ENCODE results near the gene ERN1. TPM values are rescaled to one million over a fixed set of nuclear protein-coding genes. Genes with fewer than 3 reads are reported as not detected.

ERN1 gene
- total RNA-seq, 1 donor from 2014 or later, result 5.7 TPM

DNA sequence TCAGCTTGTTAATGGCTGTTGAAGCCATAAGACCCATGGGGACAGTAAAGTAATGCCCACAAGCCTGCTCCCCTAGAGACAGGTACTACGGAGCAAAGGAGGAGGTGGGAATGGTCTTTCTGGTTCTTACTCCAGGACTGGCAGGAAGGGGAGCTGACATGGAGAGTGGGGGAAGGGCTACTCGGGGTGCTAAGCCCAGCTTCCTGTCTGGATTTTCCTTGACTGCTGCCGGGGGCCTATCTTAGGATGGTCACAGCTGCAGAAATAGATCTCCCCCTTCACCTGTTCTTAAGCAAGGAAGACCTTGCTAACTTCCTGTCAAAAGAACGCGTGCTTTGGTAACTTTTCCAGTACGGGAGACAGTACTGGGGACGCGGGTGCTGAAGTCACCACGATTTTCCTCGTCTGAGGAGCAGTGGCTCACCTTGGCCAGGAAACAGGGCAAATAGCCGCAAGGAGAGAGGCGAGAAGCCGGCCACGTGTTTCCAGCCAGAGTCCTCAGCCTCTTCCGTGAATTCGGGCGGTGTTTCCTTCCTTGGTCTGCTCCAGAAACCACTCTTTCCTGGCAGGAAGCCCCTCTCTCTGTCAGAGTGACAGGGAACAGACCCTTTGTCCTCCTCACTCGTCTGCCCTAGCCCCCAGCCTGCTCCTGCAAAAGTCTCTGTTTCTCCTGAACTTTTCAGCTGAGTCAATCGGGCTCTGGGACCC lies 132.4 kb downstream of the ERN1 start:
- Histone ChIP-seq H3K4me1 (ENCODE audit: control insufficient read depth in 3 of 3, insufficient read depth in 3 of 3, low read length in 3 of 3) (peaks cover 10 to 23% (median 21%) of the 10 kb centered on the region in 3 donors), H3K27me3 (ENCODE audit: control insufficient read depth in 3 of 3, insufficient read depth in 3 of 3, low read length in 3 of 3) (peaks cover 15 to 47% (median 32%) of the 10 kb centered on the region in 3 donors), H3K4me3 (ENCODE audit: low read length in 3 of 3) (peak overlapping the region in 2 of 3 donors; percentile 62 to 72), H3K36me3 (ENCODE audit: control insufficient read depth in 3 of 3, insufficient read depth in 3 of 3, low read length in 3 of 3) (peaks cover 0 to under 1% (median 0%) of the 10 kb centered on the region in 3 donors), H3K9me3 (ENCODE audit: control insufficient read depth in 3 of 3, low read length in 3 of 3) (no peaks in the 10 kb centered on the region), H3K27ac (ENCODE audit: low read depth, low read length) (peak overlapping the region; percentile 52), H3K9ac (ENCODE audit: low read depth in 1 of 3, low read length in 3 of 3) (peak overlapping the region in 2 of 3 donors; percentile 34 to 50)

DNA sequence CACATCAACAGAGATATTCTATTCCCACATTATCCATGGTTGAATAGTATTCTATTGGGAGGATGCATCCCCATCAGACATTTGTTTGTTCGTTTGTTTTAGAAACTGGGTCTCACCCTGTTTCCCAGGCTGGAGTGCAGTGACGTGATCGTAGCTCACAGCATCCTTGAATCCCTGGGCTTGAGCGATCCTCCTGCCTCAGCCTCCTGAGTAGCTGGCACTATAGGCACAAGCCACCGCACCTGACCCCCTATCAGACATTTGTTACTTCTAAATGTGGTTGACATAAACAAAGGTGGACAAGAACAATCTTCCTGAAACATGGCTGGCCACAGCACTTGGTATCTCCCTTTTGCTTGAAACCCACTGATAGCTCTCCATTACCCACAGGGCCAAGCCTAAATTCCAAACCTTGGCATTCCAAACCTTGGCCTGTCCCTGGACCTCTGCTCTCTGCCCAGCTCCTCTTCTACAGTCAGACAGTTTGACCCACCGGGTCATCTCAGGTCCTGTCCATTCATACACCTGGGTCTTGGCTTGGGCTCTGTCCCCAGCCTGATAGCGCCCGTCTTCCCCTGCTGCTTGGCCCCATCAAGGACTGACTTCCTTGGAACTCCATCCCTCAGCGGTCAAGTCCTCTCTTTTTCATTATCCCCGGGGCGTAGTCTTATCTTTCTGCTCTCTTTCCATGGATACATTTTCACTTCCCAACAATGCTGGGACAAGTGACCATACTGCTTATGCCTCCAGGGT lies 133.3 kb downstream of the ERN1 start:
- Histone ChIP-seq H3K27me3 (ENCODE audit: control insufficient read depth in 3 of 3, insufficient read depth in 3 of 3, low read length in 3 of 3) (peaks cover 15 to 44% (median 28%) of the 10 kb centered on the region in 3 donors), H3K4me1 (ENCODE audit: control insufficient read depth in 3 of 3, insufficient read depth in 3 of 3, low read length in 3 of 3) (peaks cover 10 to 23% (median 20%) of the 10 kb centered on the region in 3 donors), H3K27ac (ENCODE audit: low read depth, low read length) (peak overlapping the region; percentile 52)

DNA sequence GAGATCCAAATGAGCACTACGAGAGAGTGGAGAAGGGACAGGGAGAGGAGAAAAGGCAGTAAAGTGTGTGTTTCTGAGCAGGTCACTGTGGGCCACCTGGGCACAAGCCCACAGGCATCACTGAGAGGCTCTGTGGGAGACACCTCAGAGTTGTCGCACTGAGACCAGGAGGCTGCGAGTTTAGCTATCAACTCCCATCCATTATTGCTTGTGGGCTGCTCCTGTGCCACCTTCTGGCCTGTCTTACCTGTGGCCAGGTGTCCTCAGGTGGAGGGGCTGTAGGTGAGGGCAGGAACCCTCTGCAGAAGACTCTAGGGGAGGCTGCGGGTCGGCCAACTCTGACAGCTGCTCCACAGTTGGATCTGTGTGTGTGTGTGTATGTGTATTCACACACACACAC lies 134.3 kb downstream of the ERN1 start:
- H3K9me3 ChIP-seq (ENCODE audit: control insufficient read depth in 3 of 3, low read length in 3 of 3), result no peaks in the 10 kb centered on the region
- H3K9ac ChIP-seq (ENCODE audit: low read depth in 1 of 3, low read length in 3 of 3), result no peak overlapping the region
- peaks cover 12 to 26% (median 22%) of the 10 kb centered on the region in 3 donors for H3K4me1 ChIP-seq (ENCODE audit: control insufficient read depth in 3 of 3, insufficient read depth in 3 of 3, low read length in 3 of 3)
- no peak overlapping the region for H3K27ac ChIP-seq (ENCODE audit: low read depth, low read length)
- H3K4me3 ChIP-seq (ENCODE audit: low read length in 3 of 3), result no peak overlapping the region
- peaks cover 17 to 37% (median 28%) of the 10 kb centered on the region in 3 donors for H3K27me3 ChIP-seq (ENCODE audit: control insufficient read depth in 3 of 3, insufficient read depth in 3 of 3, low read length in 3 of 3)
- no peaks in the 10 kb centered on the region for H3K36me3 ChIP-seq (ENCODE audit: control insufficient read depth in 3 of 3, insufficient read depth in 3 of 3, low read length in 3 of 3)

More for the DNA sequence above, 133.3 kb downstream of the ERN1 start:
- Histone ChIP-seq H3K9ac (ENCODE audit: low read depth in 1 of 3, low read length in 3 of 3) (no peak overlapping the region), H3K36me3 (ENCODE audit: control insufficient read depth in 3 of 3, insufficient read depth in 3 of 3, low read length in 3 of 3) (no peaks in the 10 kb centered on the region), H3K4me3 (ENCODE audit: low read length in 3 of 3) (no peak overlapping the region), H3K9me3 (ENCODE audit: control insufficient read depth in 3 of 3, low read length in 3 of 3) (no peaks in the 10 kb centered on the region)

DNA sequence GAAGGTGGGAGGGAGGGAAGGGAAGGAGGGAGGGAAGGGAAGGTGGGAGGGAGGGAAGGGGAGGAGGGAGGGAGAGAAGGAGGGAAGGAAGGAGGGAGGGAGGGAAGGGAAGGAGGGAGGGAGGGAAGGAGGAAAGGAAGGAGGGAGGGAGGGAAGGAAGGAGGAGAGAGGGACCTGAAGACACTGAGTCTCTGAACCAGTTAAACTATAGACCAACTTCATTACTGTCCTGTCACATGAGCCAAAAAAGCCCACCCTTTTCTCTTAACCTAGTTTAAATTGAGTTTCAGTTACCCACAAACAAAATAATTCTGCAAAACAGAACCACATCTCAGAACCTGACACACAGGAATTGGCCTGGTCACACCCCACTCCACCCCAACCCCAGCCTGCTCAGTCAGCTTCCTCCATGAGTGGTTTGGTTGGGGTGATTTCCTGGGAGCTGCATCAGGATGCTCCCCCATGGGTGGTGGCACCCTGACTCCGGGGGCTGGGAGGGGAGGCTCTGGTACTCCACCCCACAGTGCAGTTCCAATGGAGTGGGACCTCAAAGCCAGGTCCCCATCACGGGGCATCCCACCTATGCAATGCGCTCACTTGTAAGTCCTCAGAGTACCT lies 136.5 kb downstream of the ERN1 start:
- H3K9me3 ChIP-seq (ENCODE audit: control insufficient read depth in 3 of 3, low read length in 3 of 3), result no peaks in the 10 kb centered on the region
- H3K27me3 ChIP-seq (ENCODE audit: control insufficient read depth in 3 of 3, insufficient read depth in 3 of 3, low read length in 3 of 3), result peaks cover 4 to 22% (median 13%) of the 10 kb centered on the region in 3 donors
- H3K4me3 ChIP-seq (ENCODE audit: low read length in 3 of 3), result no peak overlapping the region
- H3K27ac ChIP-seq (ENCODE audit: low read depth, low read length), result no peak overlapping the region
- H3K36me3 ChIP-seq (ENCODE audit: control insufficient read depth in 3 of 3, insufficient read depth in 3 of 3, low read length in 3 of 3), result no peaks in the 10 kb centered on the region
- peaks cover 19 to 30% (median 27%) of the 10 kb centered on the region in 3 donors for H3K4me1 ChIP-seq (ENCODE audit: control insufficient read depth in 3 of 3, insufficient read depth in 3 of 3, low read length in 3 of 3)
- H3K9ac ChIP-seq (ENCODE audit: low read depth in 1 of 3, low read length in 3 of 3), result no peak overlapping the region

DNA sequence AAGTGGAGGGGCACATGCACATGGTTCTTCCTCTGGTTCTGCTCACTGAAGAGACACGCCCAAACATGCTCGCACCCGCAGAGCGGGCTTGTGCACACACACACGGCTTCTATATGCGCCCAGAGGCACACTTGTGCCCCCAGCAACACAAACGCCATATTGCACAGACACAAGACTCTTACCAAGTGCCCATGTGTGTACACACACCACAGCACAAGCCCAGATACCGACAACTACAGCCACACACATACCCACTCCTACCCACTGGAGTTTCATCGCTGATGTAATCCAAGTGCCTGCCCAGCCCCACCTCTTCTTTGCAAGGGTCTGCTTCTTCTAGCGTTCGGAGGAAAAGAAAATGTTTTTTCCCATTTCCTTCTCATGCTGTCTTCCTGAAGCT lies 138.3 kb downstream of the ERN1 start:
- Histone ChIP-seq H3K9me3 (ENCODE audit: control insufficient read depth in 3 of 3, low read length in 3 of 3) (no peaks in the 10 kb centered on the region), H3K4me1 (ENCODE audit: control insufficient read depth in 3 of 3, insufficient read depth in 3 of 3, low read length in 3 of 3) (peaks cover 24 to 31% (median 28%) of the 10 kb centered on the region in 3 donors), H3K27me3 (ENCODE audit: control insufficient read depth in 3 of 3, insufficient read depth in 3 of 3, low read length in 3 of 3) (peaks cover 0 to 4% (median 4%) of the 10 kb centered on the region in 3 donors), H3K4me3 (ENCODE audit: low read length in 3 of 3) (no peak overlapping the region), H3K36me3 (ENCODE audit: control insufficient read depth in 3 of 3, insufficient read depth in 3 of 3, low read length in 3 of 3) (peaks cover 0 to 2% (median 0%) of the 10 kb centered on the region in 3 donors), H3K27ac (ENCODE audit: low read depth, low read length) (no peak overlapping the region), H3K9ac (ENCODE audit: low read depth in 1 of 3, low read length in 3 of 3) (no peak overlapping the region)

DNA sequence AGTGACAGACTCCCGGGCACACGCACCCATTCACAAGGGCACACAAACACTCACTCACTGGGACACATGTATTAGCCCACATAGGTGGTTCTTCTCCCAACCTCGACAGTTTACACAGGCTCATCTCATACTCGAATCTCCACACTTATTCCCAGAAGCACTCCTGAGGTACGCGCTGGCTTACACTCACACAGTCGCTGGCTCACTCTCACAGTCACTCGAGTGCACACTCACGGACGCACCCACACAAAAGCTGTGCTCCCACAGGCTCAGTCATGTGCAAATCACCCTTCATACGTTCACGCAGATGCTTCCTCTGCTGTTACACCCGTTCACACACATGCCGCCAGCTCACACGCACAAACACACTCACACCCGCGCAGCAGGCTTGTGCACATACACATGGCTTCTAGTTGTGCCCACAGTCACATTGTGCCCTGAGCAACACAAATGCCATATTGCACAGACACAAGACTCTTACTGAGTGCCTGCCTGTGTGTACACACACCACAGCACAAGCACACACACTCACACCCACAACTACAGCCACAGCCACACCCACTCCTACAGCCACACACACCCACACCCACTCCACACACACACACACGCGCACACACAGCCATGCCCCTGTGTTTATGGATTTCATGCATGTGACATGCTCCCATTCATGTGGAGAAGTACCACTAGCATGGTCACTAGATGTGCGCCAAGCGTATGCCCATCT lies 140.2 kb downstream of the ERN1 start:
- H3K36me3 ChIP-seq (ENCODE audit: control insufficient read depth in 3 of 3, insufficient read depth in 3 of 3, low read length in 3 of 3), result peaks cover 0 to 2% (median 0%) of the 10 kb centered on the region in 3 donors
- peaks cover 0 to 4% (median 0%) of the 10 kb centered on the region in 3 donors for H3K27me3 ChIP-seq (ENCODE audit: control insufficient read depth in 3 of 3, insufficient read depth in 3 of 3, low read length in 3 of 3)
- H3K9me3 ChIP-seq (ENCODE audit: control insufficient read depth in 3 of 3, low read length in 3 of 3), result no peaks in the 10 kb centered on the region
- H3K27ac ChIP-seq (ENCODE audit: low read depth, low read length), result peak overlapping the region; percentile 100
- peak overlapping the region; percentile 87 to 93 (median 88) for H3K4me3 ChIP-seq (ENCODE audit: low read length in 3 of 3)
- H3K4me1 ChIP-seq (ENCODE audit: control insufficient read depth in 3 of 3, insufficient read depth in 3 of 3, low read length in 3 of 3), result peaks cover 40 to 46% (median 44%) of the 10 kb centered on the region in 3 donors
- peak overlapping the region; percentile 93 to 100 (median 99) for H3K9ac ChIP-seq (ENCODE audit: low read depth in 1 of 3, low read length in 3 of 3)

Small RNA genes within 50 kb of the gene (small RNA-seq; reads per million reads assigned to genes)
- 27,639 reads per million, percentile 100 among the genes with 10 or more reads in this experiment for gene SNORD104

Other genes with a start within 250 kb of the ERN1 start
- not detected for gene GH2, start 248.2 kb downstream of the ERN1 start, total RNA-seq
- not detected for gene CSH1, start 233.6 kb downstream of the ERN1 start, total RNA-seq
- not detected for gene CSHL1, start 218.9 kb downstream of the ERN1 start, total RNA-seq
- gene GH1, start 211.3 kb downstream of the ERN1 start, total RNA-seq, result not detected
- 2.1 TPM for gene CD79B, start 197.8 kb downstream of the ERN1 start, total RNA-seq
- gene SCN4A, start 157.2 kb downstream of the ERN1 start, total RNA-seq, result 32.9 TPM
- gene PRR29, start 131.8 kb downstream of the ERN1 start, total RNA-seq, result not detected
- gene ICAM2, start 109.5 kb downstream of the ERN1 start, total RNA-seq, result 43.3 TPM
- gene TEX2, start 133.1 kb upstream of the ERN1 start, total RNA-seq, result 20.4 TPM

Measured in skeletal muscle tissue (tissue), 5 donors.